Cardiac muscle cell (in vitro differentiated cells and primary cell): ENCODE results near the gene PUSL1. TPM values are rescaled to one million over a fixed set of nuclear protein-coding genes. Genes with fewer than 3 reads are reported as not detected.

ENCODE experiments used
- DNase-seq, 2 donors: peaks; one replicate each; pipeline versions ENCODE4 v3.0.0 to v3.0.0-alpha.2; 2010 to 2017; ENCODE audit warnings: low read depth in 1 of 2, low spot score in 1 of 2
- H3K27ac ChIP-seq: fragments of 200-600 bp; sonication (generic); 2 replicates; pipeline ENCODE4 v1.5.1; 2016
- H3K27me3 ChIP-seq: fragments of 200-600 bp; sonication (generic); 2 replicates; pipeline ENCODE4 v1.6.0; 2016; ENCODE audit warnings: control low read depth
- H3K36me3 ChIP-seq: fragments of 200-600 bp; sonication (generic); 2 replicates; pipeline ENCODE4 v1.5.1; 2016; ENCODE audit warnings: control low read depth
- H3K4me1 ChIP-seq: fragments of 200-600 bp; sonication (generic); 2 replicates; pipeline ENCODE4 v1.8.1; 2017; ENCODE audit warnings: low read depth, mild to moderate bottlenecking, mixed run types
- H3K4me3 ChIP-seq: fragments of 200-600 bp; sonication (generic); 2 replicates; pipeline ENCODE4 v1.5.1; 2016; ENCODE audit warnings: mild to moderate bottlenecking
- H3K9me3 ChIP-seq: fragments of 200-600 bp; sonication (generic); 2 replicates; pipeline ENCODE4 v1.5.1; 2017; ENCODE audit warnings: low read depth, mild to moderate bottlenecking, control low read depth
- CTCF ChIP-seq: IDR thresholded peaks from 2 replicates; pipeline ENCODE4 v1.5.1; 2012; ENCODE audit warnings: low read depth, mild to moderate bottlenecking, low read length
- polyA plus RNA-seq: library from polyadenylated mRNA; unstranded; fragments of >200 nt; fragmentation: Nextera tagmentation; extraction: Ambion mirVana; gene quantifications from 2 replicates; pipeline ENCODE4 v1.2.1, GENCODE V29; 2016
- total RNA-seq: library from RNA; depleted of rRNA; stranded (reverse); fragments of >200 nt; gene quantifications from 2 replicates; pipeline ENCODE4 v1.2.3, GENCODE V29; 2016

Gene PUSL1
- total and polyA plus RNA-seq, 2 experiments from 2014 or later = 18.7 to 25.0 TPM

GRCh38 chr1:1329304-1330210 is 21.2 kb downstream of the PUSL1 start:
- no peak overlapping the region for H3K4me3 ChIP-seq
- no peaks in the 10 kb centered on the region for H3K27me3 ChIP-seq
- no peak for DNase-seq
- TF ChIP-seq CTCF = no peak
- H3K27ac ChIP-seq = no peak overlapping the region
- H3K9me3 ChIP-seq = no peaks in the 10 kb centered on the region
- peaks cover 6% of the 10 kb centered on the region for H3K4me1 ChIP-seq
- H3K36me3 ChIP-seq = peaks cover 3% of the 10 kb centered on the region

GRCh38 chr1:1330366-1331067 is 22.1 kb downstream of the PUSL1 start:
- no peak for DNase-seq
- peaks cover 3% of the 10 kb centered on the region for H3K36me3 ChIP-seq
- H3K27ac ChIP-seq = no peak overlapping the region
- H3K9me3 ChIP-seq = no peaks in the 10 kb centered on the region
- H3K4me1 ChIP-seq = peaks cover 3% of the 10 kb centered on the region
- H3K4me3 ChIP-seq = no peak overlapping the region
- no peaks in the 10 kb centered on the region for H3K27me3 ChIP-seq
- TF ChIP-seq CTCF = no peak

- no peak for DNase-seq
- H3K27ac ChIP-seq = no peak within 1 kb of the TSS
Observed at GRCh38 chr1:1331068-1331965, 22.9 kb downstream of the PUSL1 start, which contains the start of gene TAS1R3. Gene TAS1R3, plus strand, starts transcription at chr1:1331280. Its CDS starts 66 bp downstream, at chr1:1331346.

GRCh38 chr1:1332031-1332755 is 23.8 kb downstream of the PUSL1 start:
- Histone ChIP-seq H3K27me3 (no peaks in the 10 kb centered on the region), H3K9me3 (no peaks in the 10 kb centered on the region), H3K36me3 (peaks cover 3% of the 10 kb centered on the region), H3K27ac (no peak overlapping the region), H3K4me1 (no peaks in the 10 kb centered on the region), H3K4me3 (no peak overlapping the region)
- no peak for TF ChIP-seq CTCF
- DNase-seq = no peak

More at GRCh38 chr1:1331068-1331965, 22.9 kb downstream of the PUSL1 start, which contains the start of gene TAS1R3:
- Histone ChIP-seq H3K27me3 (no peaks in the 10 kb centered on the region), H3K4me3 (no peak within 1 kb of the TSS), H3K9me3 (no peaks in the 10 kb centered on the region), H3K36me3 (peaks cover 3% of the 10 kb centered on the region), H3K4me1 (no peaks in the 10 kb centered on the region)
- no peak for TF ChIP-seq CTCF
